ENCODE measurements around the gene CPAMD8.
"Not testable (repeated sequence)": the region's sequence is repeated elsewhere in the genome, so short reads cannot be mapped to it uniquely, and the experiment has no call there.

Gene CPAMD8

GRCh38 chr19:16998635-16999194 lies 27.9 kb downstream of the CPAMD8 start:
- DNase-seq = no peak

- DNase-seq = not testable (repeated sequence)
Measured at GRCh38 chr19:16996838-16997490, 29.6 kb downstream of the CPAMD8 start.

GRCh38 chr19:16988661-16989060 lies 37.9 kb downstream of the CPAMD8 start:
- no peak for DNase-seq

- no peak for DNase-seq
Measured at GRCh38 chr19:16985403-16985802, 41.2 kb downstream of the CPAMD8 start.

- DNase-seq = not testable (repeated sequence)
Measured at GRCh38 chr19:16982586-16982985, 44.0 kb downstream of the CPAMD8 start.

GRCh38 chr19:16978839-16979802 lies 47.5 kb downstream of the CPAMD8 start:
- DNase-seq = no peak

- DNase-seq = no peak
Measured at GRCh38 chr19:16978156-16978555, 48.5 kb downstream of the CPAMD8 start.

GRCh38 chr19:16977306-16977705 lies 49.3 kb downstream of the CPAMD8 start:
- DNase-seq = no peak

- DNase-seq = no peak
Measured at GRCh38 chr19:16976446-16976845, 50.2 kb downstream of the CPAMD8 start.

GRCh38 chr19:16970821-16971220 lies 55.8 kb downstream of the CPAMD8 start:
- peak; percentile 11 to 48 (median 21) for DNase-seq

- DNase-seq = peak; percentile 39 to 62 (median 60)
Measured at GRCh38 chr19:16969135-16969534, 57.5 kb downstream of the CPAMD8 start.

GRCh38 chr19:16960996-16961822 lies 65.4 kb downstream of the CPAMD8 start:
- not testable (repeated sequence) for DNase-seq

- not testable (repeated sequence) for DNase-seq
Measured at GRCh38 chr19:16958277-16958676, 68.3 kb downstream of the CPAMD8 start.

GRCh38 chr19:16957855-16958254 lies 68.8 kb downstream of the CPAMD8 start:
- no peak for DNase-seq

GRCh38 chr19:16957151-16957701 lies 69.4 kb downstream of the CPAMD8 start:
- peak; percentile 36 to 65 (median 49) for DNase-seq

GRCh38 chr19:16955161-16955560 lies 71.4 kb downstream of the CPAMD8 start:
- peak in 2 of 4 experiments; percentile 23 to 47 for DNase-seq

GRCh38 chr19:16952046-16952445 lies 74.6 kb downstream of the CPAMD8 start:
- DNase-seq = no peak

- DNase-seq = no peak
Measured at GRCh38 chr19:16951529-16951928, 75.1 kb downstream of the CPAMD8 start.

- no peak for DNase-seq
Measured at GRCh38 chr19:16949496-16950023, 77.0 kb downstream of the CPAMD8 start.

- DNase-seq = no peak
Measured at GRCh38 chr19:16946951-16947940, 79.4 kb downstream of the CPAMD8 start.

All from suppressor macrophage (primary cell).